Measurements from ENCODE around the gene PLA2G6. TPM values are rescaled to one million over a fixed set of nuclear protein-coding genes. Genes with fewer than 3 reads are reported as not detected.

PLA2G6 gene
- total and polyA plus RNA-seq, 2 of the 13 experiments (the other 11 are each of a cell fraction or from before 2014, with no cell fraction given) = 4.8 to 11.5 TPM

DNA sequence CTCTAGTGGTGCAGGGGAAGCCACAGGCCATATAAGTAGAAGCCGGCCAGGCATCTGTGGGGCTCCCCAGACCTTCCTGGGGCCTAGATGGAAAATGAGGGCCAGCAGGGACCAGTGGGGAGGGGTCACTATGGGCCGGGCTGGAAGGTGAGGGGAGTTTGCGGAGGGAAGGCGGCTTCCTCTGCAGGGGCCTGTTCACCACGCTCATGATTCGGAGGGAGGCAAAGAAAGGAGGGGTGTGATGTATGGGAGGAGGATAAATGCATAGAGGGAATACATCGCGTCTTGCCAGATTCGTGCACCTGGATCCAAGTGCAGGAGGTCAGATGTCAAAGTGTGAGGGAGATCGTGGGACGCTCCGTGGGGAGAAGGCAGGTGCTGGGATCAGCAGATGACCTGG, 104.5 kb downstream of the PLA2G6 start (continued):
- TF ChIP-seq, protein P1, sequence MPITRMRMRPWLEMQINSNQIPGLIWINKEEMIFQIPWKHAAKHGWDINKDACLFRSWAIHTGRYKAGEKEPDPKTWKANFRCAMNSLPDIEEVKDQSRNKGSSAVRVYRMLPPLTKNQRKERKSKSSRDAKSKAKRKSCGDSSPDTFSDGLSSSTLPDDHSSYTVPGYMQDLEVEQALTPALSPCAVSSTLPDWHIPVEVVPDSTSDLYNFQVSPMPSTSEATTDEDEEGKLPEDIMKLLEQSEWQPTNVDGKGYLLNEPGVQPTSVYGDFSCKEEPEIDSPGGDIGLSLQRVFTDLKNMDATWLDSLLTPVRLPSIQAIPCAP (CRISPR knock-in tag; IDR thresholded peaks at IDR 0.05; ENCODE audit: low read depth) = no peak
- TF ChIP-seq SRSF9 (IDR thresholded peaks at IDR 0.05; ENCODE audit: borderline replicate concordance, insufficient read depth, low read depth, low read length, poor library complexity, severe bottlenecking) = no peak
- no peak for TF ChIP-seq NR3C1 (CRISPR knock-in tag; IDR thresholded peaks at IDR 0.05)
- no peak for TF ChIP-seq ZNF572 (CRISPR knock-in tag; IDR thresholded peaks at IDR 0.05)
- no peak for TF ChIP-seq MEF2D (CRISPR knock-in tag; IDR thresholded peaks at IDR 0.05)
- TF ChIP-seq ZNF331 (CRISPR knock-in tag; IDR thresholded peaks at IDR 0.05) = no peak
- TF ChIP-seq, protein P2, sequence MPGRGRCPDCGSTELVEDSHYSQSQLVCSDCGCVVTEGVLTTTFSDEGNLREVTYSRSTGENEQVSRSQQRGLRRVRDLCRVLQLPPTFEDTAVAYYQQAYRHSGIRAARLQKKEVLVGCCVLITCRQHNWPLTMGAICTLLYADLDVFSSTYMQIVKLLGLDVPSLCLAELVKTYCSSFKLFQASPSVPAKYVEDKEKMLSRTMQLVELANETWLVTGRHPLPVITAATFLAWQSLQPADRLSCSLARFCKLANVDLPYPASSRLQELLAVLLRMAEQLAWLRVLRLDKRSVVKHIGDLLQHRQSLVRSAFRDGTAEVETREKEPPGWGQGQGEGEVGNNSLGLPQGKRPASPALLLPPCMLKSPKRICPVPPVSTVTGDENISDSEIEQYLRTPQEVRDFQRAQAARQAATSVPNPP (CRISPR knock-in tag; IDR thresholded peaks at IDR 0.05) = no peak
- TF ChIP-seq TBL1XR1 (IDR thresholded peaks at IDR 0.05; ENCODE audit: borderline replicate concordance, low read length, partially characterized antibody) = no peak
- no peak for TF ChIP-seq ZNF333 (CRISPR knock-in tag; IDR thresholded peaks at IDR 0.05; ENCODE audit: borderline replicate concordance)

DNA sequence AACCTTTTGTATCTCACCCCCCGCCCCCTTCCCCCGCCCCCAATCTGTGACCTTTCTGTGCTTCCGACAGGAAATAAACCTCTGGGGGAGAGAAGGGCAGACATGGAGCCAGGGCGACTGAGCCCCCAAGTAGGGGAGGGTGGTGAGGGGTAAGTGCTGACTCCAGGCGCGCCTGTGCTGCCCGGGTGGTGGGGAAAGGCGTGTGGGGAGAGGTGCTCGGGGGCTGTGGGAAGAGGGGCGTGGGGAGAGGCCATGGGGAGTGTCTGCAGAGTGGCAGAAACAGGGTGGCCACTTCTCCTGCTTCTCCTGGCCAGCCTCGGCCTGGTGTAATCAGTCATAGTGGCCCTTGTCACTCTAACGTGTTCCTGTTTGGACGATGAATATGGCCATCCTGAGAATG, 105.7 kb downstream of the PLA2G6 start:
- DNase-seq (ENCODE audit: low spot score) (no peak), ATAC-seq (no peak), FAIRE-seq (no peak)
- Histone ChIP-seq H3K9ac (ENCODE audit: insufficient read depth, low read depth, low read length) (no peak overlapping the region), H4K20me1 (ENCODE audit: insufficient read depth, low read length) (no peaks in the 10 kb centered on the region), H3K9me3 (ENCODE audit: low read length) (no peaks in the 10 kb centered on the region), H2AFZ (ENCODE audit: low read length) (no peak overlapping the region), H3K79me2 (ENCODE audit: insufficient read depth, low read length) (no peaks in the 10 kb centered on the region), H3K4me2 (ENCODE audit: low read depth, low read length) (no peak overlapping the region), H3K36me3 (replicated peaks in 1 of 2; ENCODE audit: control insufficient read depth in 1 of 2, insufficient read depth in 2 of 2, low read length in 2 of 2) (peaks cover 8 to 12% of the 10 kb centered on the region in 2 experiments), H3K4me3 (replicated peaks in 1 of 3; ENCODE audit: insufficient read depth in 1 of 3, low read depth in 2 of 3, low read length in 3 of 3) (no peak overlapping the region), H3K27ac (ENCODE audit: extremely low read length, insufficient read depth, low read length) (no peak overlapping the region), H3K4me1 (ENCODE audit: insufficient read depth, low read length) (no peaks in the 10 kb centered on the region), H3K27me3 (ENCODE audit: control insufficient read depth in 1 of 2, insufficient read depth in 2 of 2, low read length in 2 of 2) (no peaks in the 10 kb centered on the region)
- ChIA-PET CTCF (ENCODE audit: low intra/inter-chr PET ratio, low total read pairs) (no interaction called here), POLR2A (interaction anchor here (1.6 kb wide), 1 partner anchor 35 kb away, joined by 4 read pairs; the partner anchor contains the start of gene BAIAP2L2)
- in situ Hi-C loops (cut with HindIII; ENCODE audit: extremely low pct_ligation_motif_present, low pct_unique_long_range_greater_than_20kb) (no loop called here), intact Hi-C loops (cut with micrococcal nuclease; ENCODE audit: unreplicated experiment) (no loop called here)
- 94% methylated on average over 13 of the region's 13 CpGs for WGBS (ENCODE audit: low lambda C conversion rate)
- BruUV-seq (replicated peaks) = no TSS peak
- TF ChIP-seq PRPF4 (IDR thresholded peaks at IDR 0.05; ENCODE audit: low read depth, low read length, poor library complexity, severe bottlenecking) (no peak), ETV6 (CRISPR knock-in tag; conservative IDR thresholded peaks at IDR 0.05) (no peak), DMAP1 (CRISPR knock-in tag; IDR thresholded peaks at IDR 0.05) (no peak)
- TF ChIP-seq, protein P3, sequence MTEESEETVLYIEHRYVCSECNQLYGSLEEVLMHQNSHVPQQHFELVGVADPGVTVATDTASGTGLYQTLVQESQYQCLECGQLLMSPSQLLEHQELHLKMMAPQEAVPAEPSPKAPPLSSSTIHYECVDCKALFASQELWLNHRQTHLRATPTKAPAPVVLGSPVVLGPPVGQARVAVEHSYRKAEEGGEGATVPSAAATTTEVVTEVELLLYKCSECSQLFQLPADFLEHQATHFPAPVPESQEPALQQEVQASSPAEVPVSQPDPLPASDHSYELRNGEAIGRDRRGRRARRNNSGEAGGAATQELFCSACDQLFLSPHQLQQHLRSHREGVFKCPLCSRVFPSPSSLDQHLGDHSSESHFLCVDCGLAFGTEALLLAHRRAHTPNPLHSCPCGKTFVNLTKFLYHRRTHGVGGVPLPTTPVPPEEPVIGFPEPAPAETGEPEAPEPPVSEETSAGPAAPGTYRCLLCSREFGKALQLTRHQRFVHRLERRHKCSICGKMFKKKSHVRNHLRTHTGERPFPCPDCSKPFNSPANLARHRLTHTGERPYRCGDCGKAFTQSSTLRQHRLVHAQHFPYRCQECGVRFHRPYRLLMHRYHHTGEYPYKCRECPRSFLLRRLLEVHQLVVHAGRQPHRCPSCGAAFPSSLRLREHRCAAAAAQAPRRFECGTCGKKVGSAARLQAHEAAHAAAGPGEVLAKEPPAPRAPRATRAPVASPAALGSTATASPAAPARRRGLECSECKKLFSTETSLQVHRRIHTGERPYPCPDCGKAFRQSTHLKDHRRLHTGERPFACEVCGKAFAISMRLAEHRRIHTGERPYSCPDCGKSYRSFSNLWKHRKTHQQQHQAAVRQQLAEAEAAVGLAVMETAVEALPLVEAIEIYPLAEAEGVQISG (CRISPR knock-in tag; IDR thresholded peaks at IDR 0.05) = no peak
- TF ChIP-seq, protein P4, sequence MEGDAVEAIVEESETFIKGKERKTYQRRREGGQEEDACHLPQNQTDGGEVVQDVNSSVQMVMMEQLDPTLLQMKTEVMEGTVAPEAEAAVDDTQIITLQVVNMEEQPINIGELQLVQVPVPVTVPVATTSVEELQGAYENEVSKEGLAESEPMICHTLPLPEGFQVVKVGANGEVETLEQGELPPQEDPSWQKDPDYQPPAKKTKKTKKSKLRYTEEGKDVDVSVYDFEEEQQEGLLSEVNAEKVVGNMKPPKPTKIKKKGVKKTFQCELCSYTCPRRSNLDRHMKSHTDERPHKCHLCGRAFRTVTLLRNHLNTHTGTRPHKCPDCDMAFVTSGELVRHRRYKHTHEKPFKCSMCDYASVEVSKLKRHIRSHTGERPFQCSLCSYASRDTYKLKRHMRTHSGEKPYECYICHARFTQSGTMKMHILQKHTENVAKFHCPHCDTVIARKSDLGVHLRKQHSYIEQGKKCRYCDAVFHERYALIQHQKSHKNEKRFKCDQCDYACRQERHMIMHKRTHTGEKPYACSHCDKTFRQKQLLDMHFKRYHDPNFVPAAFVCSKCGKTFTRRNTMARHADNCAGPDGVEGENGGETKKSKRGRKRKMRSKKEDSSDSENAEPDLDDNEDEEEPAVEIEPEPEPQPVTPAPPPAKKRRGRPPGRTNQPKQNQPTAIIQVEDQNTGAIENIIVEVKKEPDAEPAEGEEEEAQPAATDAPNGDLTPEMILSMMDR (CRISPR knock-in tag; IDR thresholded peaks at IDR 0.05) = no peak
